COR-L47 (cell line): ENCODE results near the gene CDC14A.

Source experiments
- DNase-seq: peaks from one replicate; lab custom pipeline; 2025; lab: John Stamatoyannopoulos, UW

Gene CDC14A

GRCh38 chr1:100494393-100495084, 142.2 kb downstream of the CDC14A start:
- DNase-seq = no peak

- DNase-seq = no peak
Observed at GRCh38 chr1:100496896-100497295, 144.6 kb downstream of the CDC14A start.

- no peak for DNase-seq
Observed at GRCh38 chr1:100497796-100498195, 145.5 kb downstream of the CDC14A start.

GRCh38 chr1:100499194-100499811, 147.0 kb downstream of the CDC14A start:
- DNase-seq = no peak

GRCh38 chr1:100502052-100502792, 149.9 kb downstream of the CDC14A start:
- DNase-seq = no peak

- DNase-seq = no peak
Observed at GRCh38 chr1:100506217-100506616, 153.9 kb downstream of the CDC14A start.

GRCh38 chr1:100510451-100510850, 158.1 kb downstream of the CDC14A start:
- no peak for DNase-seq

- DNase-seq = no peak
Observed at GRCh38 chr1:100511058-100511457, 158.8 kb downstream of the CDC14A start.

GRCh38 chr1:100511773-100512172, 159.5 kb downstream of the CDC14A start:
- no peak for DNase-seq

GRCh38 chr1:100512803-100513352, 160.6 kb downstream of the CDC14A start:
- DNase-seq = no peak

- DNase-seq = no peak
Observed at GRCh38 chr1:100516857-100517256, 164.6 kb downstream of the CDC14A start.

GRCh38 chr1:100517515-100517914, 165.2 kb downstream of the CDC14A start:
- no peak for DNase-seq

- no peak for DNase-seq
Observed at GRCh38 chr1:100518023-100518422, 165.7 kb downstream of the CDC14A start.

GRCh38 chr1:100523038-100523652, 170.8 kb downstream of the CDC14A start:
- DNase-seq = no peak

GRCh38 chr1:100524355-100524754, 172.0 kb downstream of the CDC14A start:
- DNase-seq = no peak

- DNase-seq = no peak
Observed at GRCh38 chr1:100526894-100527293, 174.6 kb downstream of the CDC14A start.

GRCh38 chr1:100528871-100529270, 176.6 kb downstream of the CDC14A start:
- no peak for DNase-seq

GRCh38 chr1:100530141-100530540, 177.8 kb downstream of the CDC14A start:
- DNase-seq = no peak

GRCh38 chr1:100530880-100531487, 178.7 kb downstream of the CDC14A start:
- DNase-seq = no peak

- no peak for DNase-seq
Observed at GRCh38 chr1:100532645-100533044, 180.3 kb downstream of the CDC14A start.

- no peak for DNase-seq
Observed at GRCh38 chr1:100535264-100535663, 183.0 kb downstream of the CDC14A start.

GRCh38 chr1:100536031-100536430, 183.7 kb downstream of the CDC14A start:
- DNase-seq = no peak
